Stimulated activated effector memory CD8-positive, alpha-beta T cell treated with anti-CD3 and anti-CD28 coated beads, Interleukin-12 subunit alpha, Interleukin-12 subunit beta, amount 100 ng/mL, for 72 hours (primary cell): ENCODE measurements around the gene SAT1.

ENCODE experiments used
- ATAC-seq: fragments of 150-1000 bp; cut with Tn5 transposase; 2 replicates; pipeline ENCODE4 v1.10.0; 2021
- DNase-seq, 2 donors: peaks; one replicate each; pipeline ENCODE4 v3.0.0; 2021 to 2022; ENCODE audit warnings: low spot score in 2 of 2
- H3K27ac Mint-ChIP-seq: one replicate; pipeline ENCODE4 v1.8.0; 2022; ENCODE audit warnings: mild to moderate bottlenecking, mixed read lengths
- H3K36me3 Mint-ChIP-seq: one replicate; pipeline ENCODE4 v1.8.0; 2022; ENCODE audit warnings: mild to moderate bottlenecking, mixed read lengths
- H3K4me1 Mint-ChIP-seq: one replicate; pipeline ENCODE4 v1.8.0; 2022; ENCODE audit warnings: mixed read lengths
- H3K4me3 Mint-ChIP-seq: one replicate; pipeline ENCODE4 v1.8.0; 2022; ENCODE audit warnings: mild to moderate bottlenecking, mixed read lengths
- H3K9me3 Mint-ChIP-seq: one replicate; pipeline ENCODE4 v1.8.0; 2022; ENCODE audit warnings: mixed read lengths

Gene SAT1

DNA sequence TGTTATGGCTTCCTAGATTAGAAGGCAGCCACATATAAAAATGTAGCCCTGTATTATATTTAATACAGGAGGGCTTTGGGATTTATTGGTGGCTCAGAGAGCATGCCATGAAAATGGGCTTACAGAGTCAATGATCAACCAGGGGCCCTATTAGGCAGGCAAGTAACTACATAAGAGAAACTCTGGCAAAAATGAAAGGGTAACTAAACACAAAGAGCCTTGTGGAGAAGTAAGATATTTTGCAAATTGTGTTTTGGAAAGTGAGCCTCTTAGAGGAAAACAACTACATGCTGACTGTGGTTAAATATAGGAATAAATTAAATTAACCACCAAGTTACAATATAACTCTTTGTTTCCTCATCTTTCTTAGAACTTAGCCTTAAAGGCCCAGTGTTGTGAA lies 5.5 kb downstream of the SAT1 start:
- no peak overlapping the region for H3K4me3 Mint-ChIP-seq
- no peak for ATAC-seq
- no peak overlapping the region for H3K27ac Mint-ChIP-seq

GRCh38 chrX:23788946-23789345 lies 6.0 kb downstream of the SAT1 start:
- Mint-ChIP-seq H3K4me3 (no peak overlapping the region), H3K9me3 (no peaks in the 10 kb centered on the region), H3K4me1 (peaks cover 8% of the 10 kb centered on the region), H3K36me3 (peaks cover 31% of the 10 kb centered on the region), H3K27ac (no peak overlapping the region)
- DNase-seq (no peak), ATAC-seq (no peak)

More for the DNA sequence above, 5.5 kb downstream of the SAT1 start:
- H3K36me3 Mint-ChIP-seq, result peaks cover 36% of the 10 kb centered on the region
- DNase-seq, result no peak
- no peaks in the 10 kb centered on the region for H3K9me3 Mint-ChIP-seq
- peaks cover 8% of the 10 kb centered on the region for H3K4me1 Mint-ChIP-seq

GRCh38 chrX:23789386-23790154 lies 6.6 kb downstream of the SAT1 start:
- Mint-ChIP-seq H3K4me3 (no peak overlapping the region), H3K4me1 (peaks cover 2% of the 10 kb centered on the region), H3K36me3 (peaks cover 25% of the 10 kb centered on the region), H3K27ac (no peak overlapping the region), H3K9me3 (no peaks in the 10 kb centered on the region)
- DNase-seq (no peak), ATAC-seq (no peak)

DNA sequence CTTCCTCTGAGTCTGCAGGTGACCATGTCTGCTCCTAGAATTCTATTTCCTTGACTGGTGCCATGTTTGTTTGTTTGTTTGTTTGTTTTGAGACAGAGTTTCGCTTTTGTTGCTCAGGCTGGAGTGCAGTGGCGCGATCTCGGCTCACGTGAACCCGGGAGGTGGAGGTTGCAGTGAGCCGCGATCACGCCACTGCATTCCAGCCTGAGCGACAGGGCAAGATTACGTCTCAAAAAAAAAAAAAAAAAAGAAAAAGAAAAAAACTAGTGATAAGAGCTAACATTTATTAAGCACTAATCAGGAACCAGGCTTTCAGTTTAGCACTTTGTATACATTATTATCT lies 7.2 kb downstream of the SAT1 start:
- no peak for DNase-seq
- H3K4me3 Mint-ChIP-seq, result no peak overlapping the region
- no peaks in the 10 kb centered on the region for H3K4me1 Mint-ChIP-seq
- H3K36me3 Mint-ChIP-seq, result peaks cover 20% of the 10 kb centered on the region
- H3K27ac Mint-ChIP-seq, result no peak overlapping the region
- no peaks in the 10 kb centered on the region for H3K9me3 Mint-ChIP-seq
- no peak for ATAC-seq

DNA sequence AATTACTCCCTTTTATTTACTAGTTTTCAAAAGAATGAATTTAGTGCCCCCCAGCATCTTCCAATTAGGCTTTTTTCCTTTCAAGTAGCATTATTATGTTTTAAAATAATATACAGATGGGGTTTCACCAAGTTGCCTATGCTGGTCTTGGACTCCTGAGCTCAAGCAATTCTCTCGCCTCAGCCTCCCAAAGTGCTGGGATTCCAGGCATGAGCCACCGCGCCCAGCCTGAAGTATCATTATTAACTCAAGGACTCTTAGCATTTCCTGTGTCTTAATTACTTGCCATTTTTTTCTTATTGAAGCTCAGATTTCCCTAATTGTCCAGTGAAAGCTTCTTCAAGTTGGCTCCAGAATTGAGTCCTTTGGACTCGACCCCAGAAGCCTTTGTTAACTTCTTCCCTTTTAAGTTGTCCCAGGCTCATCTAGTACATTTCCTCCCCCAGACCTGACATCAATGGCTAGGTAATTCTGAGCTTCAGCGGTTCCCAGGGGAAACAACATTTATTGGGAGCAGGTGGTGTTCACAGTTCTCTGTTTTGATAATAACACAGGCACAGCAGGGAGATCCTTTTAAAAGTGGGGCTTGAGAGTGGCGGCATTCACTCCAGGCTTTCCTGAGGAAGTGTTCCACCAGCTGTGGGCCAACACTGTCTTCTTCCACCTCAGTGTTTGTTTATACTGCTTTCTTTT lies 10.0 kb downstream of the SAT1 start:
- no peak overlapping the region for H3K27ac Mint-ChIP-seq
- no peaks in the 10 kb centered on the region for H3K36me3 Mint-ChIP-seq
- ATAC-seq (no peak), DNase-seq (no peak)
- H3K9me3 Mint-ChIP-seq, result no peaks in the 10 kb centered on the region
- H3K4me3 Mint-ChIP-seq, result no peak overlapping the region
- no peaks in the 10 kb centered on the region for H3K4me1 Mint-ChIP-seq

GRCh38 chrX:23795221-23795620 lies 12.2 kb downstream of the SAT1 start:
- no peaks in the 10 kb centered on the region for H3K9me3 Mint-ChIP-seq
- DNase-seq (no peak), ATAC-seq (no peak)
- H3K27ac Mint-ChIP-seq, result no peak overlapping the region
- H3K4me1 Mint-ChIP-seq, result no peaks in the 10 kb centered on the region
- H3K4me3 Mint-ChIP-seq, result no peak overlapping the region
- no peaks in the 10 kb centered on the region for H3K36me3 Mint-ChIP-seq

DNA sequence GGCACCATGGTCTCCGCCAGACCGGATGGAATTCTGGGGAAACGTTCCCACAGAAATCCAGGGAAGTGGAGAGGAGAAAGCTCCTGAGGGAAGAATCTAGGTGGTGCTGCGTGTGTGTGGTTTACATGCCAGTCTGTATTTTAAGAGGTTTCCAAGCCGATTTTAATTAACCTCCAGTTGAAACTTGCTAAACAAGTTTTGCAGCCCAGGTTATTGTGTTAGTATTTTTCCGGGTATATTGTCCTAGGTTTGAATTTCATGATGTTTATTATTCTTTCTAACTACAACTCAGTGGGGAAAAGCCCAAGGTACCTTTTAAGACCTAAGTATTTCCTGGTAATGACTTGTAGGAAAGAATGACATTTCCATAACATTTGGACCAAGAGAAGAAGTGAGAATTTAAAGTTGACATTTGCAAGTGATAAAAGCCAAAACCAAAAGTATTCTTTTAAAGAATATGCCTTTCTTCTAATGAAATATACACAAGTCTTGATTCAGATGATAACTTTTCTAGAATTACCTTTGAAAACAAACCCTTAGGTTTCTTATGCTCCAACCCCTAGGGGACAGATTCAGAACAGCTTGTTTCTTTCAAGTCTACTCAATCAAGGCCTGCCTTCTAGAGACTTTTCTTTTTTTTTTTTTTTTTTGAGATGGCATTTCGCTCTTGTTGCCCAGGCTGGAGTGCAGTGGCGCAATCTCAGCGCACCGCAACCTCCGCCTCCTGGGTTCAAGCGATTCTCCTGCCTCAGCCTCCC lies 14.6 kb downstream of the SAT1 start:
- ATAC-seq, result no peak
- Mint-ChIP-seq H3K4me3 (no peak overlapping the region), H3K36me3 (no peaks in the 10 kb centered on the region), H3K4me1 (no peaks in the 10 kb centered on the region), H3K9me3 (no peaks in the 10 kb centered on the region), H3K27ac (no peak overlapping the region)
- DNase-seq, result no peak

DNA sequence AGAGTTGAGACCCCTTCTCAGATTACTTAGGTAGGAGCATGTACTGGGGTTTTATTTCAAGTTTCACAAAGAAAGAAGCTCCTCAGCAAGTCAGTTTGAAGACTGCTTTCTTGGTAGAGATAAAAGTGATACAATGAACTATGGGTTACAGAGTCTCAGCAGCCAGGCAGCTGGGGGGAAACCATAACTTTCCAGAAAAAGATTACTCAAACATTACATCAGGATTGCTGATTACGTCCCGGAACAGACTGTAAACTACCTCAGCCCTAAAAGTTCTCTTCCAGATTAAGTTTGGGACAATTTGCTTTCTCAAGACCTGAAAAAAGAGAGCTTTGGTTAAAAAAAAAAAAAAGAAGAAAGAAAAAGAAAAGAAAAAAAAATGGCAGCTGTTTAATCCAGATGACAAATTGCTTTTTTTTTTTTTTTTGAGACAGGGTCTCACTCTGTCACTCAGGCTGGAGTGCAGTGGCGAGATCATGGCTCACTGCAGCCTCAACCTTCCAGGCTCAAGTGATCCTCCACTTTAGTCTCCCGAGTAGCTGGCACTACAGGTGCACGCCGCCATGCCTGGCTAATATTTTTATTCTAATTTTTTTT lies 16.6 kb downstream of the SAT1 start:
- H3K27ac Mint-ChIP-seq, result no peak overlapping the region
- H3K4me1 Mint-ChIP-seq, result no peaks in the 10 kb centered on the region
- no peaks in the 10 kb centered on the region for H3K9me3 Mint-ChIP-seq
- DNase-seq (no peak), ATAC-seq (no peak)
- no peaks in the 10 kb centered on the region for H3K36me3 Mint-ChIP-seq
- H3K4me3 Mint-ChIP-seq, result no peak overlapping the region

- Mint-ChIP-seq H3K36me3 (no peaks in the 10 kb centered on the region), H3K27ac (no peak overlapping the region), H3K4me1 (no peaks in the 10 kb centered on the region), H3K9me3 (no peaks in the 10 kb centered on the region), H3K4me3 (no peak overlapping the region)
- ATAC-seq, result no peak
- no peak for DNase-seq
Observed at GRCh38 chrX:23802431-23802830, 19.5 kb downstream of the SAT1 start.

- H3K27ac Mint-ChIP-seq, result no peak overlapping the region
- no peaks in the 10 kb centered on the region for H3K36me3 Mint-ChIP-seq
- no peaks in the 10 kb centered on the region for H3K4me1 Mint-ChIP-seq
- no peak for DNase-seq
- no peak overlapping the region for H3K4me3 Mint-ChIP-seq
- ATAC-seq, result no peak
- H3K9me3 Mint-ChIP-seq, result no peaks in the 10 kb centered on the region
Observed at GRCh38 chrX:23803931-23804381, 21.0 kb downstream of the SAT1 start.

DNA sequence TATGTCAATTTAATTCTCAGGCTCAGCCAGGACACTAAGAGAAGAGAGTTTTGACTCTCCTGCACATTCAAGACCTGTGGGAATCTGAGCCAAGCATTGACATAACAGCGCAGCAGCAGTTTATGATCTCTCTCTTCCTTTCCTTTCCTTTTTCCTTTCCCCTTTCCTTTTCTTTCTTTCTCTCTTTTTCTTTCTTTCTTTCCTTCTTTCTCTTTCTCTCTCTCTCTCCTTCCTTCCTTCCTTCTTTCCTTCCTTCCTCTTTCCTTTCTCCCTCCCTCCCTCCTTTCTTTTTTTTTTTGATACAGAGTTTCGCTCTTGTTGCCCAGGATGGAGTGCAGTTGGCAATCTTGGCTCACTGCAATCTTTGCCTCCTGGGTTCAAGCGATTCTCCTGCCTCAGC lies 21.6 kb downstream of the SAT1 start:
- Mint-ChIP-seq H3K4me1 (no peaks in the 10 kb centered on the region), H3K36me3 (no peaks in the 10 kb centered on the region), H3K9me3 (no peaks in the 10 kb centered on the region), H3K4me3 (no peak overlapping the region), H3K27ac (no peak overlapping the region)
- ATAC-seq (no peak), DNase-seq (no peak)

- Mint-ChIP-seq H3K27ac (no peak overlapping the region), H3K4me1 (no peaks in the 10 kb centered on the region), H3K9me3 (no peaks in the 10 kb centered on the region), H3K4me3 (no peak overlapping the region), H3K36me3 (no peaks in the 10 kb centered on the region)
- no peak for ATAC-seq
- DNase-seq, result no peak
Observed at GRCh38 chrX:23805389-23805788, 22.4 kb downstream of the SAT1 start.

DNA sequence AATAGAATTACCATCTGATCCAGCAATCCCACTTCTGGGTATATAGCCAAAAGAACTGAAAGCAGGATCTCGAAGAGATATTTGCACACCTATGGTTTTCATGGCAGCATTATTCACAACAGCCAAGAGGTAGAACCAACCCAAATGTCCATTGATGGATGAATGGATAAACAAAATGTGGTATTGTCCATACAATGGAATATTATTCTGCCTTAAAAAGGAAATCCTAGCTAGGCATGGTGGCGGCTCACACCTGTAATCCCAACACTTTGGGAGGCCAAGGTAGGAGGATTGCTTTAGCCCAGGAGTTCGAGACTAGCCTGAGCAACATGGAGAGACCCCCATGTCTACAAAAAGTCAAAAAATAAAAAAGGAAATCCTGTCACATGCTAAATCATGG lies 27.3 kb downstream of the SAT1 start:
- no peaks in the 10 kb centered on the region for H3K4me1 Mint-ChIP-seq
- H3K27ac Mint-ChIP-seq, result no peak overlapping the region
- ATAC-seq (no peak), DNase-seq (no peak)
- H3K36me3 Mint-ChIP-seq, result no peaks in the 10 kb centered on the region
- H3K9me3 Mint-ChIP-seq, result no peaks in the 10 kb centered on the region
- H3K4me3 Mint-ChIP-seq, result no peak overlapping the region

DNA sequence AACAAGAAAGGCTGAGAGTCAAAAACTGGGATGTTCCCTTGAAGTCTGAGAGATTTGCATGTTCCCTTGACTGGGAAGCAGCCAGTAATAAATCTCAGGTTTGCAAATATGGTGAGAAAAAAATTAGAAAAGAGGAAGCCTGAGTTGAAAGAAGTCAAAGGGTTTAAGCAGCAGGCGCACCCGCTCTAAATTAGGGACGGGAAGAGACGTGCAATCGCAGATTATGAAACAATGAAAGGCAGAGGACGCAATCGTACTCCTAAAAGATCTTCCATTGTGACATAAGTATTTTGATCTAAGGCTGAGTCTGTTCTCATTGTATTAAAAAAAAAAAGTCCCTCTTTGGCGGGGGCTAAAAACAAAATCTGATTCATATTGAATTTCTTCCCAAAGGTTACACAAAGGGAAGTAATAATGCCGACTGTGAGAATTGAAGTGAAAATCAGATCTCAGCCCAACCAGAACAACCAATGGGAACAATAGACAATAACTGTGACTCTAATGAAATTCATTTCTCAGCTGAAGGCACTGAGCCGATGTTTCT lies 28.2 kb downstream of the SAT1 start:
- Mint-ChIP-seq H3K4me1 (no peaks in the 10 kb centered on the region), H3K9me3 (no peaks in the 10 kb centered on the region), H3K4me3 (no peak overlapping the region), H3K27ac (no peak overlapping the region), H3K36me3 (no peaks in the 10 kb centered on the region)
- DNase-seq (no peak), ATAC-seq (no peak)

DNA sequence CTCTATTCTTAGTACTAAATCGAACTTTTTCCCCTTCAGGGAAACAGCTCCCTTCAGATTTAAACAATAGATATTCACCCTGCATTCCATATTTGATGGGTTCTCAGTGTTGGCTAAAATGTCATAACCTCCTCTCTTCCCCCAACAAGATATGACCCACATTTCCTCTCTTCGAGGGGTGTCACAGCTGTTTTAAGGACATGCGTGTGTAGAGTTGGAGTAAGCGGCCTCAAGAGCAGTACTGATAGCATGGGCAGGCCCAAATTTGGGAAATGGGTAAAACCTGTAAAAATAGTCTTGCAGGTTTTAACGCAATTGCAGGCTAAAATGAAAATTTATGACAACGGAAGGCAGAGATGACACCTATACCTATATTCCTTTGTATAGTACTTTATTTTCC lies 28.7 kb downstream of the SAT1 start:
- Mint-ChIP-seq H3K4me3 (no peak overlapping the region), H3K4me1 (no peaks in the 10 kb centered on the region), H3K9me3 (no peaks in the 10 kb centered on the region), H3K27ac (no peak overlapping the region), H3K36me3 (no peaks in the 10 kb centered on the region)
- DNase-seq (no peak), ATAC-seq (no peak)
